Hematopoietic multipotent progenitor cell treated with erythropoietin and hydrocortisone succinate and interleukin-3 and kit ligand, for 8 days (in vitro differentiated cells): ENCODE data around the gene CREB1.
"Not testable (repeated sequence)": the region's sequence is repeated elsewhere in the genome, so short reads cannot be mapped to it uniquely, and the experiment has no call there.

Source experiments
- DNase-seq: peaks from one replicate; pipeline ENCODE4 v3.0.0-alpha.2; 2015

The CREB1 gene

GRCh38 chr2:207621501-207622039 lies 91.8 kb downstream of the CREB1 start:
- no peak for DNase-seq

- peak; percentile 75 for DNase-seq
Measured at GRCh38 chr2:207624185-207625013, 94.6 kb downstream of the CREB1 start.

- DNase-seq: peak; percentile 95
Measured at GRCh38 chr2:207625014-207625907, 95.5 kb downstream of the CREB1 start, which contains the start of gene METTL21A. METTL21A (minus strand) TSS chr2:207625394; CDS start chr2:207624375, 1,019 bp downstream.

GRCh38 chr2:207629553-207629952 lies 99.8 kb downstream of the CREB1 start:
- DNase-seq: no peak

- no peak for DNase-seq
Measured at GRCh38 chr2:207630491-207630890, 100.7 kb downstream of the CREB1 start.

- peak; percentile 37 for DNase-seq
Measured at GRCh38 chr2:207632575-207633493, 103.1 kb downstream of the CREB1 start.

- no peak for DNase-seq
Measured at GRCh38 chr2:207633686-207634085, 103.9 kb downstream of the CREB1 start.

GRCh38 chr2:207635468-207636200 lies 105.9 kb downstream of the CREB1 start:
- no peak for DNase-seq

GRCh38 chr2:207639288-207639687 lies 109.5 kb downstream of the CREB1 start:
- not testable (repeated sequence) for DNase-seq

GRCh38 chr2:207640160-207640559 lies 110.4 kb downstream of the CREB1 start:
- no peak for DNase-seq

- DNase-seq: no peak
Measured at GRCh38 chr2:207640661-207641060, 110.9 kb downstream of the CREB1 start.

- DNase-seq: no peak
Measured at GRCh38 chr2:207643892-207644291, 114.1 kb downstream of the CREB1 start.

GRCh38 chr2:207646582-207646981 lies 116.8 kb downstream of the CREB1 start:
- not testable (repeated sequence) for DNase-seq
